ENCODE results near the gene KRABD2.

KRABD2 gene

GRCh38 chr17:8417806-8418205 is 41.3 kb upstream of the KRABD2 start:
- peaks cover 62% of the 10 kb centered on the region for H3K27me3 Mint-ChIP-seq (ENCODE audit: low read depth, poor library complexity)

DNA sequence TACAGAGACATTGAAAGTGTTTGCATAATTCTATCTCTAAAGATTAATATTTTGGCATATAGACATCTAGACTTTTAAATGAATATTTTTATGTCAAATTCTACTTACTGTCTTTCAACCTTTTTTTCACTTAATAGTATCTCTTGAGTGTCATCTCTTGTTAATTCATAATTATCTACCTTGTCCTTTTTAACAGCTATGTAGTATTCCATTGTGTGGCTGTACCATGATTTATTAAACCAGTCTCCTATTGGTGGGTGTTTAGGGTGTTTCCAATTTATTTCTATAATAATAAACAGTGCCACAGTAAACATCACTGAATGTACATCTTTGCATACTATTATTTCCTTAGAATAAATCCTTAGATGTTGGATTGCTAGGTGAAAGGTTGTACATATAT is 37.4 kb upstream of the KRABD2 start:
- DNase-seq: no peak
- H3K36me3 Mint-ChIP-seq (ENCODE audit: low read depth): no peaks in the 10 kb centered on the region
- TF ChIP-seq CTCF (IDR thresholded peaks at IDR 0.05): no peak
- peaks cover 5% of the 10 kb centered on the region for H3K4me1 Mint-ChIP-seq
- H3K4me3 Mint-ChIP-seq: no peak overlapping the region
- peaks cover 58% of the 10 kb centered on the region for H3K27me3 Mint-ChIP-seq (ENCODE audit: low read depth, poor library complexity)
- no peaks in the 10 kb centered on the region for H3K9me3 Mint-ChIP-seq
- H3K27ac Mint-ChIP-seq: no peak overlapping the region

More at GRCh38 chr17:8417806-8418205, 41.3 kb upstream of the KRABD2 start:
- no peak overlapping the region for H3K4me3 Mint-ChIP-seq
- DNase-seq: no peak
- H3K27ac Mint-ChIP-seq: no peak overlapping the region
- no peaks in the 10 kb centered on the region for H3K9me3 Mint-ChIP-seq
- no peaks in the 10 kb centered on the region for H3K36me3 Mint-ChIP-seq (ENCODE audit: low read depth)
- no peaks in the 10 kb centered on the region for H3K4me1 Mint-ChIP-seq
- no peak for TF ChIP-seq CTCF (IDR thresholded peaks at IDR 0.05)

GRCh38 chr17:8413328-8413727 is 36.8 kb upstream of the KRABD2 start:
- no peak for TF ChIP-seq CTCF (IDR thresholded peaks at IDR 0.05)
- Mint-ChIP-seq H3K36me3 (ENCODE audit: low read depth) (no peaks in the 10 kb centered on the region), H3K27ac (no peak overlapping the region), H3K27me3 (ENCODE audit: low read depth, poor library complexity) (peaks cover 54% of the 10 kb centered on the region), H3K9me3 (no peaks in the 10 kb centered on the region), H3K4me1 (peaks cover 10% of the 10 kb centered on the region), H3K4me3 (no peak overlapping the region)
- DNase-seq: no peak

DNA sequence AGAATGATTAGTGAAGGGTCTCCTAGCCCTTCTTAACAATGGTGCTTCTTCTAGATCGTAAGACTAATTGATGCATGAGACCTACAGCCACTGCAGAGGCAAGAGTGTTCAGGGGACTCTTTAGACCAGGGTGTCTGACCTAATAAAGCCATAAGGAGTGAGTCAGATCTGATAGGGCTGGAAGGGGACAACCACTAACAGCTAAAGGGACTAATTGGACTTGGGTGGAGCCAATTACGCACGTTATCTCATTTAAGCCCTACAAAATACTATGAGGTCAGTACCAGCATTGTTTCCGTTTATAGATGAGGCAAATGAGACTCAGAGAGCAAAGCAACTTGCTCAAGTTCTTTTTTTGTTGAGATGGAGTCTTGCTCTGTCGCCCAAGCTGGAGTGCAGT is 35.6 kb upstream of the KRABD2 start:
- Mint-ChIP-seq H3K9me3 (no peaks in the 10 kb centered on the region), H3K27me3 (ENCODE audit: low read depth, poor library complexity) (peaks cover 43% of the 10 kb centered on the region), H3K4me1 (peaks cover 14% of the 10 kb centered on the region), H3K36me3 (ENCODE audit: low read depth) (no peaks in the 10 kb centered on the region), H3K27ac (no peak overlapping the region), H3K4me3 (no peak overlapping the region)
- no peak for TF ChIP-seq CTCF (IDR thresholded peaks at IDR 0.05)
- no peak for DNase-seq

GRCh38 chr17:8410883-8411238 is 34.4 kb upstream of the KRABD2 start:
- H3K9me3 Mint-ChIP-seq: no peaks in the 10 kb centered on the region
- no peaks in the 10 kb centered on the region for H3K36me3 Mint-ChIP-seq (ENCODE audit: low read depth)
- peaks cover 24% of the 10 kb centered on the region for H3K4me1 Mint-ChIP-seq
- no peak overlapping the region for H3K27ac Mint-ChIP-seq
- H3K27me3 Mint-ChIP-seq (ENCODE audit: low read depth, poor library complexity): peaks cover 30% of the 10 kb centered on the region
- H3K4me3 Mint-ChIP-seq: no peak overlapping the region
- no peak for TF ChIP-seq CTCF (IDR thresholded peaks at IDR 0.05)
- DNase-seq: no peak

GRCh38 chr17:8409966-8410882 is 33.7 kb upstream of the KRABD2 start:
- TF ChIP-seq CTCF (IDR thresholded peaks at IDR 0.05): peak; percentile 91
- H3K4me3 Mint-ChIP-seq: no peak overlapping the region
- no peak overlapping the region for H3K27ac Mint-ChIP-seq
- no peaks in the 10 kb centered on the region for H3K36me3 Mint-ChIP-seq (ENCODE audit: low read depth)
- H3K27me3 Mint-ChIP-seq (ENCODE audit: low read depth, poor library complexity): peaks cover 26% of the 10 kb centered on the region
- H3K4me1 Mint-ChIP-seq: peaks cover 28% of the 10 kb centered on the region
- peak; percentile 93 for DNase-seq
- H3K9me3 Mint-ChIP-seq: no peaks in the 10 kb centered on the region
